Tibial nerve (tissue), 4 donors: ENCODE data around the gene SLC2A9. TPM values are rescaled to one million over a fixed set of nuclear protein-coding genes. Genes with fewer than 3 reads are reported as not detected.

Source experiments
- DNase-seq, 2 donors: peaks; one replicate each; pipeline ENCODE4 v3.0.0-alpha.2; 2019; ENCODE audit warnings: low spot score in 2 of 2
- H3K27ac ChIP-seq, 4 donors: fragments of 200-600 bp; sonication (generic) in 3 of 4; one replicate each; pipeline ENCODE4 v1.5.1; 2017 to 2019; ENCODE audit warnings: mild to moderate bottlenecking in 1 of 4
- H3K27me3 ChIP-seq, 2 donors: fragments of 200-600 bp; sonication (generic) in 1 of 2; one replicate each; pipeline versions ENCODE4 v1.5.1 to v1.6.0; 2017 to 2019
- H3K36me3 ChIP-seq, 3 donors: fragments of 200-600 bp; sonication (generic); one replicate each; pipeline ENCODE4 v1.5.1; 2018 to 2019
- H3K4me1 ChIP-seq, 4 donors: fragments of 200-600 bp; sonication (generic) in 3 of 4; one replicate each; pipeline ENCODE4 v1.5.1; 2017 to 2019
- H3K4me3 ChIP-seq, 4 donors: fragments of 200-600 bp; sonication (generic) in 3 of 4; one replicate each; pipeline ENCODE4 v1.5.1; 2017 to 2019; ENCODE audit warnings: mild to moderate bottlenecking in 1 of 4, moderate library complexity in 1 of 4
- H3K9me3 ChIP-seq, 4 donors: fragments of 200-600 bp; sonication (generic) in 3 of 4; one replicate each; pipeline ENCODE4 v1.5.1; 2017 to 2019
- CTCF ChIP-seq, 5 experiments: fragments of 200-600 bp in 3 of 5; fragments of 450-650 bp in 2 of 5; sonication (generic) in 3 of 5; IDR thresholded peaks; one replicate each; pipeline ENCODE4 v1.5.1; 2016 to 2019; ENCODE audit warnings: antibody characterized with exemption in 5 of 5, mild to moderate bottlenecking in 3 of 5, moderate library complexity in 2 of 5
- EP300 ChIP-seq, 2 donors: sonication (generic); formaldehyde crosslinking; IDR thresholded peaks; one replicate each; pipeline ENCODE4 v1.6.1; 2017; ENCODE audit warnings: antibody characterized with exemption in 2 of 2, mild to moderate bottlenecking in 1 of 2
- POLR2A ChIP-seq, 2 donors: fragments of 450-650 bp; IDR thresholded peaks; one replicate each; pipeline ENCODE4 v1.6.1; 2017; ENCODE audit warnings: antibody characterized with exemption in 2 of 2, mild to moderate bottlenecking in 2 of 2, moderate library complexity in 2 of 2
- WGBS, 2 donors: methylation state at CpG; one replicate each; pipeline ENCODE4 v1.1.5; 2018; 5-methylcytosine and 5-hydroxymethylcytosine counted together
- total RNA-seq, 4 donors: library from RNA; depleted of rRNA; stranded (reverse); fragments of >200 nt; gene quantifications; one replicate each; pipeline ENCODE4 v1.1.0, GENCODE V29; 2016

Gene SLC2A9
- total RNA-seq, 4 donors from 2014 or later = 2.7 to 10.7 (median 6.0) TPM

GRCh38 chr4:10035130-10035529, 13.8 kb upstream of the SLC2A9 start:
- Histone ChIP-seq H3K9me3 (no peaks in the 10 kb centered on the region), H3K27ac (no peak overlapping the region), H3K4me3 (no peak overlapping the region), H3K27me3 (no peaks in the 10 kb centered on the region), H3K36me3 (no peaks in the 10 kb centered on the region), H3K4me1 (peaks cover 0 to 45% (median 18%) of the 10 kb centered on the region in 4 donors)
- DNase-seq = no peak
- TF ChIP-seq CTCF (IDR thresholded peaks at IDR 0.05) = no peak
- no peak for TF ChIP-seq POLR2A (IDR thresholded peaks at IDR 0.05)
- TF ChIP-seq EP300 (IDR thresholded peaks at IDR 0.05) = no peak
- WGBS, 2 donors = 79 to 80% methylated on average over 4 to 6 of the region's 6 CpGs

- WGBS, 2 donors = 95 to 97% methylated on average over 5 of the region's 5 CpGs
- Histone ChIP-seq H3K9me3 (no peaks in the 10 kb centered on the region), H3K4me1 (peaks cover 0 to 50% (median 18%) of the 10 kb centered on the region in 4 donors), H3K27me3 (no peaks in the 10 kb centered on the region), H3K4me3 (no peak overlapping the region), H3K36me3 (no peaks in the 10 kb centered on the region), H3K27ac (no peak overlapping the region)
- DNase-seq = no peak
- TF ChIP-seq CTCF (IDR thresholded peaks at IDR 0.05) (no peak), EP300 (IDR thresholded peaks at IDR 0.05) (no peak), POLR2A (IDR thresholded peaks at IDR 0.05) (no peak)
Measured at GRCh38 chr4:10034612-10035104, 13.4 kb upstream of the SLC2A9 start.

- Histone ChIP-seq H3K27ac (peak overlapping the region in 1 of 4 donors; percentile 58), H3K4me1 (peaks cover 0 to 51% (median 18%) of the 10 kb centered on the region in 4 donors), H3K9me3 (no peaks in the 10 kb centered on the region), H3K4me3 (no peak overlapping the region), H3K36me3 (no peaks in the 10 kb centered on the region), H3K27me3 (no peaks in the 10 kb centered on the region)
- no peak for TF ChIP-seq CTCF (IDR thresholded peaks at IDR 0.05)
- TF ChIP-seq POLR2A (IDR thresholded peaks at IDR 0.05) = no peak
- no peak for TF ChIP-seq EP300 (IDR thresholded peaks at IDR 0.05)
- 60 to 66% methylated on average over 10 of the region's 10 CpGs for WGBS, 2 donors
- DNase-seq = no peak
Measured at GRCh38 chr4:10034136-10034535, 12.8 kb upstream of the SLC2A9 start.

- Histone ChIP-seq H3K27ac (peak overlapping the region in 2 of 4 donors; percentile 14 to 58), H3K4me3 (no peak overlapping the region), H3K9me3 (no peaks in the 10 kb centered on the region), H3K27me3 (no peaks in the 10 kb centered on the region), H3K36me3 (no peaks in the 10 kb centered on the region), H3K4me1 (peaks cover 0 to 56% (median 18%) of the 10 kb centered on the region in 4 donors)
- no peak for TF ChIP-seq EP300 (IDR thresholded peaks at IDR 0.05)
- TF ChIP-seq POLR2A (IDR thresholded peaks at IDR 0.05) = no peak
- TF ChIP-seq CTCF (IDR thresholded peaks at IDR 0.05) = no peak
- no peak for DNase-seq
- 69 to 71% methylated on average over 18 of the region's 18 CpGs for WGBS, 2 donors
Measured at GRCh38 chr4:10033191-10033881, 12.0 kb upstream of the SLC2A9 start.

GRCh38 chr4:10032625-10033024, 11.3 kb upstream of the SLC2A9 start:
- no peaks in the 10 kb centered on the region for H3K27me3 ChIP-seq
- no peak for TF ChIP-seq POLR2A (IDR thresholded peaks at IDR 0.05)
- peak in 1 of 2 donors; percentile 30 for TF ChIP-seq EP300 (IDR thresholded peaks at IDR 0.05)
- 68% methylated on average over 6 of the region's 6 CpGs for WGBS, 2 donors
- H3K36me3 ChIP-seq = no peaks in the 10 kb centered on the region
- no peak overlapping the region for H3K4me3 ChIP-seq
- H3K9me3 ChIP-seq = no peaks in the 10 kb centered on the region
- H3K4me1 ChIP-seq = peaks cover 0 to 57% (median 18%) of the 10 kb centered on the region in 4 donors
- DNase-seq = no peak
- H3K27ac ChIP-seq = peak overlapping the region in 2 of 4 donors; percentile 38 to 58
